Ovary (tissue), 9 donors: ENCODE measurements around the gene SH3RF1. TPM values are rescaled to one million over a fixed set of nuclear protein-coding genes. Genes with fewer than 3 reads are reported as not detected.

Source experiments
- DNase-seq, 5 donors: peaks; one replicate each; pipeline ENCODE4 v3.0.0-alpha.2; 2019 to 2020
- H3K27ac ChIP-seq, 2 donors: fragments of 200-600 bp; one replicate each; pipeline versions ENCODE4 v1.5.1 to v1.8.0; 2019 to 2022
- H3K27me3 ChIP-seq: fragments of 200-600 bp; one replicate; pipeline ENCODE4 v1.8.0; 2022
- H3K36me3 ChIP-seq: fragments of 200-600 bp; sonication (generic); one replicate; pipeline ENCODE4 v1.5.1; 2019
- H3K4me1 ChIP-seq: one replicate; pipeline ENCODE4 v1.8.1; 2013; ENCODE audit warnings: mild to moderate bottlenecking, moderate library complexity; ENCODE audit not compliant: insufficient read depth
- H3K4me3 ChIP-seq: fragments of 200-600 bp; sonication (generic); one replicate; pipeline ENCODE4 v1.5.1; 2017
- H3K9me3 ChIP-seq, 2 donors: fragments of 200-600 bp in 1 of 2; sonication (generic) in 1 of 2; one replicate each; pipeline versions ENCODE4 v1.5.1 to v1.8.1; 2013 to 2019; ENCODE audit warnings: mild to moderate bottlenecking in 1 of 2, moderate library complexity in 1 of 2
- CTCF ChIP-seq, 3 donors: fragments of 450-650 bp in 2 of 3; fragments of 200-600 bp in 1 of 3; IDR thresholded peaks; one replicate each; pipeline versions ENCODE4 v1.5.1 to v1.8.0; 2016 to 2022; ENCODE audit warnings: antibody characterized with exemption in 3 of 3, mild to moderate bottlenecking in 1 of 3
- EP300 ChIP-seq: sonication (generic); formaldehyde crosslinking; IDR thresholded peaks from one replicate; pipeline ENCODE4 v1.6.1; 2017; ENCODE audit warnings: antibody characterized with exemption
- POLR2A ChIP-seq: fragments of 450-650 bp; IDR thresholded peaks from one replicate; pipeline ENCODE4 v1.6.1; 2017; ENCODE audit warnings: antibody characterized with exemption, mild to moderate bottlenecking, moderate library complexity
- WGBS, 3 donors: extraction: QIAGEN DNeasy Blood & Tissue Kit in 1 of 3; methylation state at CpG; one replicate each; pipeline versions ENCODE4 v1.1.5 to v1.1.7; 2013 to 2017; 5-methylcytosine and 5-hydroxymethylcytosine counted together
- intact Hi-C, 4 donors: fragments of 100-400 bp; cut with DNase I; formaldehyde crosslinking; loops; one replicate each; pipeline versions ENCODE4 v1.11.0 to v1.15.1; 2022 to 2023
- polyA plus RNA-seq, 2 donors: library from polyadenylated mRNA; stranded (reverse); fragments of 200-250 nt in 1 of 2; fragments of 350-450 nt in 1 of 2; fragmentation: Illumina TruSeq in 1 of 2; extraction: RNeasy Lipid Tissue Mini Kit (QIAGEN cat#74804) in 1 of 2; gene quantifications; one replicate each; pipeline ENCODE4 v1.2.3, GENCODE V29; 2013 to 2014
- total RNA-seq, 7 donors: library from RNA; depleted of rRNA in 2 of 7; stranded (reverse); fragments of >200 nt in 2 of 7; fragmentation: NEBNext Ultra II Directional in 3 of 7; extraction: Animal tissue kit (Norgen Biotek cat#: 25700) in 3 of 7; gene quantifications; one replicate each; pipeline versions ENCODE4 v1.1.0 to v1.2.4, GENCODE V29; 2016 to 2023
- donor health status: DM: no; HTN: no; CAD: no; lungs with moderate emphysema.
- donor health status: DM: no; HTN: no; CAD: no.
- donor health status: Bipolar disorder and iron deficiency.
- donor health status: DM: yes; HTN: yes; CAD: no.
- donor health status: DM: no; HTN: no; CAD: no.
- donor health status: DM: yes; HTN: yes; CAD: no.

SH3RF1 gene
- total and polyA plus RNA-seq, 9 donors = 8.2 to 32.6 (median 22.3) TPM

- Histone ChIP-seq H3K4me3 (no peak overlapping the region), H3K9me3 (no peaks in the 10 kb centered on the region), H3K4me1 (no peaks in the 10 kb centered on the region), H3K27ac (no peak overlapping the region), H3K27me3 (no peaks in the 10 kb centered on the region), H3K36me3 (no peaks in the 10 kb centered on the region)
- 94 to 97% (median 95%) methylated on average over 2 of the region's 2 CpGs for WGBS, 3 donors
- intact Hi-C loops = no loop called here
- no peak for DNase-seq
- TF ChIP-seq POLR2A = no peak
- no peak for TF ChIP-seq EP300
- TF ChIP-seq CTCF (IDR thresholded peaks at IDR 0.05) = no peak
Measured at GRCh38 chr4:169120624-169121023, 150.1 kb downstream of the SH3RF1 start.

- TF ChIP-seq CTCF (IDR thresholded peaks at IDR 0.05) (no peak), POLR2A (no peak), EP300 (no peak)
- no peak overlapping the region for H3K27ac ChIP-seq
- no peak for DNase-seq
- no peaks in the 10 kb centered on the region for H3K27me3 ChIP-seq
- no peaks in the 10 kb centered on the region for H3K36me3 ChIP-seq
- no peaks in the 10 kb centered on the region for H3K4me1 ChIP-seq
- H3K9me3 ChIP-seq = no peaks in the 10 kb centered on the region
- H3K4me3 ChIP-seq = no peak overlapping the region
- 84 to 92% (median 90%) methylated on average over 3 of the region's 3 CpGs for WGBS, 3 donors
- intact Hi-C loops = no loop called here
Measured at GRCh38 chr4:169119536-169119935, 151.2 kb downstream of the SH3RF1 start.

- no peak overlapping the region for H3K27ac ChIP-seq
- no peaks in the 10 kb centered on the region for H3K27me3 ChIP-seq
- TF ChIP-seq EP300 (no peak), POLR2A (no peak), CTCF (IDR thresholded peaks at IDR 0.05) (no peak)
- DNase-seq = no peak
- H3K36me3 ChIP-seq = no peaks in the 10 kb centered on the region
- no peaks in the 10 kb centered on the region for H3K4me1 ChIP-seq
- H3K4me3 ChIP-seq = no peak overlapping the region
- intact Hi-C loops = no loop called here
- no peaks in the 10 kb centered on the region for H3K9me3 ChIP-seq
- 85 to 93% (median 88%) methylated on average over 7 of the region's 7 CpGs for WGBS, 3 donors
Measured at GRCh38 chr4:169117591-169118081, 153.1 kb downstream of the SH3RF1 start.

- Histone ChIP-seq H3K9me3 (no peaks in the 10 kb centered on the region), H3K36me3 (no peaks in the 10 kb centered on the region), H3K27ac (no peak overlapping the region), H3K27me3 (no peaks in the 10 kb centered on the region), H3K4me3 (no peak overlapping the region), H3K4me1 (no peaks in the 10 kb centered on the region)
- 94 to 95% (median 95%) methylated on average over 12 of the region's 12 CpGs for WGBS, 3 donors
- intact Hi-C loops = no loop called here
- DNase-seq = no peak
- no peak for TF ChIP-seq EP300
Measured at GRCh38 chr4:169116270-169116901, 154.4 kb downstream of the SH3RF1 start.

DNA sequence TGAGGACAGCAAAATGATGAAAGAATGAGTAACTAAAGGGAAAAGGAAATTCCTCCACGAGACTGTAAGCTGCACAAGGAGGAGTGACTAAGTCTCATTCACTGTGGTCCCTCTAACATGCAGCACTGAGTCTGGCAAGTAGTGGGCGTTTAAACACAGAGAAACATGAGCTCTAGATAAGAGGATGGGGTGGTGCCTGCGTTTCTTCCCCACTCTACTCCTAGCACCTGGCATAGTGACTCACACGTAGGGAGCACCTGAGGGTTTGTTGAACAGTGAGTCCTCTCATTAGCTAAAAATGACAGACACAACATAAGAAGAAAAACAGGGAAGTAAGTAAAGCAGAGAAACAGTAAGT, 154.9 kb downstream of the SH3RF1 start:
- intact Hi-C loops = no loop called here
- H3K9me3 ChIP-seq = no peaks in the 10 kb centered on the region
- no peaks in the 10 kb centered on the region for H3K36me3 ChIP-seq

More for the DNA sequence above, 154.9 kb downstream of the SH3RF1 start:
- Histone ChIP-seq H3K4me1 (no peaks in the 10 kb centered on the region), H3K27ac (no peak overlapping the region), H3K27me3 (no peaks in the 10 kb centered on the region), H3K4me3 (no peak overlapping the region)
- WGBS, 3 donors = 46 to 61% (median 60%) methylated on average over 4 of the region's 4 CpGs
- no peak for DNase-seq
- no peak for TF ChIP-seq CTCF (IDR thresholded peaks at IDR 0.05)
- TF ChIP-seq POLR2A = no peak
- no peak for TF ChIP-seq EP300
